ENCODE data around the gene CLASRP. TPM values are rescaled to one million over a fixed set of nuclear protein-coding genes. Genes with fewer than 3 reads are reported as not detected.
A peak's percentile ranks its signal among the peaks of the same experiment; 100 is the strongest.
"Not testable (repeated sequence)": the region's sequence is repeated elsewhere in the genome, so short reads cannot be mapped to it uniquely, and the experiment has no call there.

CLASRP gene
- polyA plus RNA-seq, 3 donors, result 2.2 to 152 (median 4.1) TPM

GRCh38 chr19:45000665-45001064, 38.2 kb upstream of the CLASRP start:
- not testable (repeated sequence) for H3K9me3 Mint-ChIP-seq; DNase-seq; H3K27me3 ChIP-seq (ENCODE audit: control insufficient read depth in 2 of 2, insufficient read depth in 2 of 2, low read length in 2 of 2); H3K27me3 Mint-ChIP-seq (ENCODE audit: low read depth in 3 of 3); H3K9me3 ChIP-seq (replicated peaks in 1 of 2; ENCODE audit: control insufficient read depth in 1 of 2, insufficient read depth in 1 of 2, low read length in 2 of 2); H3K79me2 ChIP-seq (ENCODE audit: insufficient read depth, low read length)
- WGBS (ENCODE audit: insufficient coverage), result 60% methylated on average over 10 of the region's 19 CpGs
- Mint-ChIP-seq H3K4me1 (peaks cover 12% of the 10 kb centered on the region), H3K27ac (peak overlapping the region; percentile 42 to 91 (median 74)), H3K36me3 (peaks cover 10 to 36% of the 10 kb centered on the region in 2 donors), H3K4me3 (peak overlapping the region; percentile 52 to 53)
- Histone ChIP-seq H3K27ac (ENCODE audit: low read depth in 1 of 2, low read length in 2 of 2) (peak overlapping the region in 1 of 2 donors; percentile 66), H3K4me1 (ENCODE audit: control insufficient read depth in 1 of 2, insufficient read depth in 2 of 2, low read length in 2 of 2) (peaks cover 13 to 14% of the 10 kb centered on the region in 2 donors), H3K4me3 (replicated peaks in 1 of 3; ENCODE audit: low read depth in 2 of 3, low read length in 3 of 3) (peak overlapping the region; percentile 14 to 35 (median 18)), H2AFZ (ENCODE audit: insufficient read depth, low read depth, low read length, poor library complexity, severe bottlenecking) (peak overlapping the region; percentile 46), H4K20me1 (ENCODE audit: insufficient read depth, low read length) (peaks cover 28% of the 10 kb centered on the region), H3K36me3 (replicated peaks in 1 of 2; ENCODE audit: control insufficient read depth in 1 of 2, insufficient read depth in 2 of 2, low read length in 2 of 2) (peaks cover 5 to 22% of the 10 kb centered on the region in 2 donors), H3K4me2 (replicated peaks; ENCODE audit: extremely low read depth, low read length, poor library complexity, severe bottlenecking) (peak overlapping the region; percentile 42), H3K9ac (ENCODE audit: insufficient read depth, low read length, poor library complexity, severe bottlenecking) (peak overlapping the region; percentile 20)
- intact Hi-C loops (cut with micrococcal nuclease), result loop anchor here in 1 of 2 donors (5.0 kb wide), 1 partner anchor 42 kb away; no protein-coding TSS in a partner anchor

GRCh38 chr19:45001087-45001739, 37.6 kb upstream of the CLASRP start, which contains the start of gene RELB:
TSS of gene RELB (plus strand) at chr19:45001464. CDS start at chr19:45001580, 116 bp downstream.
- H4K20me1 ChIP-seq (ENCODE audit: insufficient read depth, low read length), result peaks cover 32% of the 10 kb centered on the region
- peaks cover 0 to 3% (median 0%) of the 10 kb centered on the region in 7 donors for H3K9me3 Mint-ChIP-seq

More at GRCh38 chr19:45001087-45001739, 37.6 kb upstream of the CLASRP start, which contains the start of gene RELB:
- peak within 1 kb of the TSS; percentile 92 to 96 for H3K4me3 Mint-ChIP-seq
- Histone ChIP-seq H3K4me2 (replicated peaks; ENCODE audit: extremely low read depth, low read length, poor library complexity, severe bottlenecking) (peak within 1 kb of the TSS; percentile 59), H3K9ac (ENCODE audit: insufficient read depth, low read length, poor library complexity, severe bottlenecking) (peak within 1 kb of the TSS; percentile 100), H3K9me3 (replicated peaks in 1 of 2; ENCODE audit: control insufficient read depth in 1 of 2, insufficient read depth in 1 of 2, low read length in 2 of 2) (no peaks in the 10 kb centered on the region), H3K27ac (ENCODE audit: low read depth in 1 of 2, low read length in 2 of 2) (peak within 1 kb of the TSS; percentile 99), H3K27me3 (ENCODE audit: control insufficient read depth in 2 of 2, insufficient read depth in 2 of 2, low read length in 2 of 2) (no peaks in the 10 kb centered on the region), H2AFZ (ENCODE audit: insufficient read depth, low read depth, low read length, poor library complexity, severe bottlenecking) (peak within 1 kb of the TSS; percentile 46), H3K36me3 (replicated peaks in 1 of 2; ENCODE audit: control insufficient read depth in 1 of 2, insufficient read depth in 2 of 2, low read length in 2 of 2) (peaks cover 8 to 28% of the 10 kb centered on the region in 2 donors), H3K4me3 (replicated peaks in 1 of 3; ENCODE audit: low read depth in 2 of 3, low read length in 3 of 3) (peak within 1 kb of the TSS; percentile 64 to 86 (median 82)), H3K4me1 (ENCODE audit: control insufficient read depth in 1 of 2, insufficient read depth in 2 of 2, low read length in 2 of 2) (peaks cover 13 to 14% of the 10 kb centered on the region in 2 donors), H3K79me2 (ENCODE audit: insufficient read depth, low read length) (peaks cover 8% of the 10 kb centered on the region)
- WGBS (ENCODE audit: insufficient coverage), result 2% methylated on average over 59 of the region's 79 CpGs
- peaks cover 15 to 41% of the 10 kb centered on the region in 2 donors for H3K36me3 Mint-ChIP-seq
- intact Hi-C loops (cut with micrococcal nuclease), result loop anchor here in 1 of 2 donors (5.0 kb wide), 1 partner anchor 41 kb away; no protein-coding TSS in a partner anchor
- H3K4me1 Mint-ChIP-seq, result peaks cover 15% of the 10 kb centered on the region
- peaks cover 0 to 5% (median 1%) of the 10 kb centered on the region in 3 donors for H3K27me3 Mint-ChIP-seq (ENCODE audit: low read depth in 3 of 3)
- no peak for TF ChIP-seq CTCF (IDR thresholded peaks at IDR 0.05)
- H3K27ac Mint-ChIP-seq, result peak within 1 kb of the TSS; percentile 98 to 100 (median 100)
- peak; percentile 87 to 95 (median 94) for DNase-seq

All from CD14-positive monocyte (primary cell).